NCI-H1092 treated with DMSO at 0.1 percent for 48 hours (cell line): ENCODE data around the gene KRTAP11-1.

ENCODE experiments used
- DNase-seq: peaks from one replicate; lab custom pipeline; 2025; lab: John Stamatoyannopoulos, UW

The KRTAP11-1 gene, protein sequence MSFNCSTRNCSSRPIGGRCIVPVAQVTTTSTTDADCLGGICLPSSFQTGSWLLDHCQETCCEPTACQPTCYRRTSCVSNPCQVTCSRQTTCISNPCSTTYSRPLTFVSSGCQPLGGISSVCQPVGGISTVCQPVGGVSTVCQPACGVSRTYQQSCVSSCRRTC

DNA sequence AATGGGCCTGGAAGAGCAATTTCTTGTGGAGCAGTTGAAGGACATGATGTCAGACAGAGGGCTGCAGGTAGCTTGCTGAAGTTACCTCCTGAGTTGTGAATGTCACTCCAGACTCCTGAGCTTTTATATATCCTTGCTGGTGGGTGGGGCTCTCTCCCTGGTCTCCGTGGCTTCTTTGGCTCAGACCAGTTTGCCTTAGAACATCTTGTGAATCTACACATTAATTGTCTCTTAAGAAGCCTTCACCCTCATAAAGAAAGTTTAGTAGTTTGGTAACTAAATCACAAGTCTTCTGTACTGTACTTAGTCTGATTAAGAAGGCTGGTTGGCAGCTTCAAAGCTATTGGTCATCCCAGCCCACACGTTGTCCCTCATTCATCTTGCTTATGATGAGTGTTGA is at the start of gene KRTAP11-1:
KRTAP11-1 (minus strand) TSS at position 101 of the 400 bp plus-strand sequence; CDS start at position 45, 56 bp downstream.
- no peak for DNase-seq

DNA sequence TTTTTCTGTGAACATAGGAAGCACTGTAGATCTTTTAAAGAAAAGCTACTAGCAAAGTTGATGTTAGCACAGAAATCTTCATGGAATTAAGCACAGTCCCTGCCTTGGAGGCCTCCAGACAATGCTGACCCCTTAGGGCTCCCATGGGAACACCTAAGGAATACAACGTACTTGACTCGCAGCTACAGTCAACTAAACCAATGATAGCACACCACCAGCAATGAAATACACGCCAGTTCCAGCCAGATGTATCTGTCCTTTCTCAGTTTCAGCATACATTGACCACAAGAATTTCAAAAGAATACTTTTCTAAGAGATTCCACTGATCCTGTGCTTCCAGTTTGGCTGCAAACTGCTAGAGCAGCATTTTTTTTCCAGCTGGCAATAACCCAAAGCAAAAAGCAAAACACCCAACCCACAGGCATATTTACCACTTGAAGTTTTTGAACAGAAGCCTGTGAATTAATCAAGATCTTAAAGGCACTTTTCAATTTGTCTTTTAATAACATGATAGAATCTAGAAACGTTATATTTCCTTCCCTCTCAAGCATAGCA is 42.8 kb upstream of the KRTAP11-1 start:
- no peak for DNase-seq

DNA sequence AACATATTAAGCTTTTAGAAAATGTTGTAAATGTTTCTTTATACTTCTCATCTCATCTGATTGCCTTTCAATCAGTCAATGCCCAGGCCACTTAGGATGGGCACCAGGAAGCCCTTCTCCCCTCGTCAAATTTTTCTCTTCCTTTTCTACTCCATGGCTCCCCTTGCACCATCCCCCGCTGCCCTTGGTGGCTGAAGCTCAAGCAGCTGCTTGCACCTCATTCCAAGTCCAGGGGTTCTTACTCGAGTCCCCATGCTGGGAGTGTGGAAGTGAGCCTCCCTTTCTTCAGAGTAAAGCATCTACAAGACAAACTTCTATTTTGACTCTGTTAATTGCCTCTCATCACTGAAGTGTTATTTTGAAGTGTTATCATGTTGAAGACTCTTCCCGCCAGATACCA is 39.7 kb upstream of the KRTAP11-1 start:
- no peak for DNase-seq

DNA sequence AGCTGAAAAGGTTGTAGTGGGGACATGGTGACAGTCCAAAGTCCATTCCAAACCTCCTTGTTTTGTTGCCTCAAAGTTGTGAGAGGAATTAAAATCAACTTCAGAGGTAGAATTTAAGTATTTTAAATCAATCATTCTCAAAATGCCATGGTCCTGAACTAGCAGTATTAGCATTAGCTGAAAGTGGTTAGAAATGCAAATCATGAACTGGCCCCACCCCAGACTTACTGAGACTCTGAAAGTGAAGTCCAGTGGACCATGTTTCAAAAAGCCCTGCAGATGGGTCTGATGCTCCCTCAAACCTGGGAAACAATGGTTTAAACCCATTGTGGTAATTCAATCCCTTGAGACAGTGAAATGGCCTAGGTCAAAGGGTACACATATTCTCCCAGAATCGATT is 36.2 kb upstream of the KRTAP11-1 start:
- DNase-seq = no peak

DNA sequence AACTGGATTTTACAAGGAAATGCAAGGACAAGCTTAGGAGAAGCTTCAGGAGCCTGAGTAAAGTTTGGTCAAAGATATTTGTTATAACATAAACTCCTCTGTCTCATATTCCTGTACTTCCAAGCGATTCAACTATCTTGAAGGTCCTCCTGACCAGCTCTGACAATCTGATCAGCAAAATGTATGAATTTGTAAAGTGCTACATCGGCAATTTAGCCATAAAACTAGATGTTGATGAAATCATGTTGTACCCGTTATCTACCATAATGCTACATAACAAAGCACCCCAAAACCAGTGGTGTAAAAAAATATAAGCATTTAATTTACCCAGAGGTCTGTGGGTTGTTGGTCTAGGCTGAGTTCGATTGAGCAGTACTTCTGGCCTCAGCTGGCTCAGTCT is 19.5 kb upstream of the KRTAP11-1 start:
- no peak for DNase-seq

DNA sequence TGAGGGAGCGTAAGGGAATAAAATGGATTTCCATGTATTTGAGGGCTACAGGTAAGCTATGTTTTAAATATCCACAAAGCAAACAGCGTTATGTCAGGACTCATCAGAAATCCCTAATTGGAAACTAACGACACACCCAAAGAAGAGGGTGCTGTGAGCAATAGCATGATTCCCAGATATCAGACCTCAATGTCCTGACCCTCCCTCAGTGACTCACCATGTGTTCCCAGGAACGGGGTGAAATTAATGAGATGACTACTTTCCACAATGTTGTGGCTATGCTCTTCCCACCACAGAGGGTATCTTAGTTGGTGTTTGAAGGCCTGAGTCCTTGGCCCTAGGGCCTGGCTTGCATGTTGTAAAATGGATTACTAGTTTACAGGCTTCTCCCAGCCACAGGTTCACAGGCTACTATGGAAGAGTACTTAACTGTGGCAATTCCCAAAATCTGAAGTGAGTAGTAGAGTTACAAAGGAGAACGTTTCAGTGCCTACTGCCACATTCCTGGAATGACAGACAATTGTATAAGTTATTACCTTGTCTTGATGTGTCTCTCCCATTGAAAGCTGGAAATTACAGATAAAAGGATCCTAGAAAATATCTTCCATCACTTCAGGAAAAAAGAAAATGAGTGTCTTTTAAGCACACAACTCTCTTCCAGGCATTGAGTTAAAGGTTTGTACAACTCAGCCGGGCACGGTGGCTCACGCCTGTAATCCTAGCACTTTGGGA is 1.7 kb upstream of the KRTAP11-1 start:
- DNase-seq = no peak

DNA sequence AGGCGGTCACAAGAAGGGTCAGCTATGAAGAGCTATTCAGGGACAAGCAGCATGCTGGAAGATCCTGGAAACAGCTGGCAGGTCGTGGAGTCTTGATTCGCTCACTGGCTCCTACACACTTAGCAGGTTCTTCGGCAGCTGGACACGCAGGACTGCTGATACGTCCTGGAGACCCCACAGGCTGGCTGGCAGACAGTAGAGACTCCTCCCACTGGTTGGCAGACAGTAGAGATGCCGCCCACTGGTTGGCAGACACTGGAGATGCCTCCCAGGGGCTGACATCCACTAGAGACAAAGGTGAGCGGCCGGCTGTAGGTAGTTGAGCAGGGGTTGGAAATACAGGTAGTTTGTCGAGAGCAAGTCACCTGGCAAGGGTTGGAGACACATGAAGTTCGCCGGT is 466 bp downstream of the KRTAP11-1 start:
- DNase-seq = no peak

DNA sequence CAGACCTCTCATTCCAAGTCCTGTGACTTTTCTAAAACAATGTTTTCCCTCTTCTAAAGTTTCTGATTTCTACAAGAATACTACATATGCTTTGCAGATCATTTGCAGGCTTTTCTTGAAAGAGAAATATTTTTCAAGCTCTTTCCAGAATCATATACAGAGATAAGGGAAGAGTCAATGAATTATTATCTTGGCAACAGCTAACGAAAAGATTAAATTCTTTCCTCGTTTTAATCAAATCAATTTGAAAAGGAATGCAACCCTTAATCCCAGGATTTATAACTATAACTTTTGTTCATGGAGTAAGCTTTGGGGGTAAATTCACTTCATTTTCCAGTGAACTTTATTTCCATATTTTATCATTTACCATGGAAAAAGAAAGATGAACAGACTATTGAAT is 6.9 kb downstream of the KRTAP11-1 start:
- no peak for DNase-seq

DNA sequence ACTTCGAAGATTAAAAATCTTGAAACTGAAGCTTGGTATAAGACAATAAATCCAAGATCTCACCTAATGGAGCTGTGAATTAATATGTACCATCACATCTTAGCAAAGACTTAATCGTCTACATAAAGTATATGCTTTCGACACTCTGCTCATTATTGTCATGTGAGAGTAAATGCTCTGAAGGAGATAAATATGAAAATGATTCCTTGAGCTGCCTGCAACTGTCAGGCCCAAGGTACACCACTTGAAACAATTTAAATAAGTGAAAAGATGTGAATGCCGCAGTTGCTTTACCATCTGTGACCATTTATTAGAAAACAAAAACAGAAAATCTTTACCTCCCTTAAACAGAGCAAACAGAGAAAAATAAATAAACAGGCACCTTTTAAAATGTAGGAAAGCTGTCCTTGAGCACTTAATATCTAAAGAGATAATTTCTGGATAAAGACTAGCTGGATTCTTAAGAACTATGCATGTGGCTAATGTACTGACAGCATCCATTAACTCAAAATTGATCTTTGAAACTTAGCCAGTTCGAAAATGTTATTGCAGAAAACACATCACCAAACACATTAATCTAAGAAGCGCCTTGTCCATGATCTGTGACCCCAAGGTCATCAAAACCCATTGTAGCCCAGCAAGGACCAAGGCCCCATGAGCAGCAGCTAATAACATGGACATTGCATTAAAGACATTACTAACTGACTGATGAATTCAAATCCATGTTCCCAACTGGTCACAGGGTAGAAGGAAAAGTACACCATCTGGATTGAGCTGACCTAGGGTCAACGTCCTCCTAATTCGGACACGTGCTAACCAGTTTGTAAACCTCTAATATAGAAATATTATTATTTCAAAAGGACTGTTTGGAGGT is 33.5 kb downstream of the KRTAP11-1 start:
- no peak for DNase-seq

DNA sequence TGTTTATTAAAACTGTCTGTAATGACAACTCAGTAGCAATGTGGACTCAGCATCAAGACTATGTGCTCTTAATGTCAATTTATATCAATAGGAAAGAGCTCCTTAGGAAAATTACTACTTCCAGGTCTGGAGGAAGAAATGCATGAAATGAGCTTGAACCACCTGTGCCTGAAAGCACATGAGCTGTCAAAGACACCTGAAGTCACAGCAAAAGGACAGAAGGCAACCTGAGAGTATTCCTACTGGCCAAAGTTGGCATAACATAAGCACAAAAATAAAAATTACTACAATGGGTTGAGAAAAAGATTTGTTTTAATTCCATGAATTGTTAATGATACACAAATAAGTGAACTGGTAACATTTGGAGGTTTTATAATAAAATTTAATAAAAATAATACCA is 38.4 kb downstream of the KRTAP11-1 start:
- DNase-seq = no peak

DNA sequence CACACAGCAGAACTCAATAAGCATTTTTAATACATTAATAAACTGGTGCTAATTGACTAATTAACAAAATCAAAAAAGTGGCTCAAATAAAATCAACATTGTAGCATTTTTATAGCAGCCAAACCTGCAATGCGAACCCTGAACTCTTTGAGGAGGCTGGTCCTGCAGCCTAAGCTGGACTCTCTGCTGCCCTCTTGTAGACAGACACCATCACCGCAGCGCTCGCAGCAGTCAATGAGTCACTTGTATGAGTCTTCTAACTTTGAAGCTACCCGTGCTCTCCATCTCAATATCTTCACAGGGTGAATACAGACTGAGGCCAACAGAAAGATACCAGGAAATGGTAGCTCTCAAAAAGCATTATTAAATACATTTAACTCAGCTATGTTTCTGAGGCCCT is 42.1 kb downstream of the KRTAP11-1 start:
- no peak for DNase-seq

DNA sequence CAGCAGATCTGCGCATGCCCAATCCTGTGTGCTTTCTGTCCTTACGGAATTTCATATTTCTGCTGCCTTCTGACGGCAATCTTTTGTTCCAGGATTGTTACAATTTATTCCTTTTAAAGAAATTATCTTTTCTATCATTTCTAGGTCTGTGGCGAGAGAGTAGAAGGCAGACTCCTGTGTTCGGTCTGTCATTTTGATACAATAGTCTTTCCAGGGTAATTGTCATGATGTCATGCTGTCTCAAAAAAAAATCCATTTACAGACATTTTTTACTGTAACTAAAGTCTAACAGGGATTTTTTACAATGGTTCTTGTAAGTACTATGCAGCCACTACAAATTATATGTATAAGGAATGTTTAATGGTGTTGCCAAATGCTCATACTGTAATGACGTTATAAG is 42.8 kb downstream of the KRTAP11-1 start:
- no peak for DNase-seq

DNA sequence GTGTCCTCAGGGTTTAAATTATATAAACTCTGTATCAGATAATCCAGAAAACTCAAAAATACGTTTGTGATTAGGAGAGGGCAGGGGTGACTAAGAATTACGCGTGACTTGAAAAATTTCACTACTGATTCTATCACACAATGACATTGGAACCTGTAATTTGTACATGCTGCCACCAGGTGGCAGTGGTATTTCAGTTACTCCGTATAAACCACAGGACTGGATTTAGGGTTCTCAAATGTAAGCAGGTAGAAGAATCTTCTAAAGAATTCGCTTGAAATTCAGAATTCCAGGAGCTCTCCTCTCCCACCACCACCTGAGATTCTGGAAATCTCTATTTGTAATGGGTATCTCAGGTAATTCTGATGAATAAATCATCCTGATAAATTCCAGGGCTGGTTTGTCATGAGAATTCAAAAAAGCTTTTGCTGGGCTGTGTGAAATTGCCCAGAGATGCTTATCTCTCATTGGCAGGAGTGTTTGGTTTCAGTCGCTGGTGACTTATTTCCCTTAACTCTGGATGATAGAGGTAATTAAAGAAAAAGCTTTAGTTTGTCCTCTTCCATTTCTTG is 50.1 kb downstream of the KRTAP11-1 start:
- no peak for DNase-seq
